ENCODE results near the gene PRR15.

The PRR15 gene

GRCh38 chr7:29592866-29593265 is 29.2 kb downstream of the PRR15 start:
- H3K9me3 Mint-ChIP-seq: no peaks in the 10 kb centered on the region
- peaks cover 3% of the 10 kb centered on the region for H3K27me3 Mint-ChIP-seq (ENCODE audit: low read depth, poor library complexity)
- H3K27ac Mint-ChIP-seq: no peak overlapping the region
- H3K4me3 Mint-ChIP-seq: no peak overlapping the region
- DNase-seq: no peak
- peaks cover 7% of the 10 kb centered on the region for H3K36me3 Mint-ChIP-seq (ENCODE audit: low read depth)
- H3K4me1 Mint-ChIP-seq: no peaks in the 10 kb centered on the region
- TF ChIP-seq, protein P1, sequence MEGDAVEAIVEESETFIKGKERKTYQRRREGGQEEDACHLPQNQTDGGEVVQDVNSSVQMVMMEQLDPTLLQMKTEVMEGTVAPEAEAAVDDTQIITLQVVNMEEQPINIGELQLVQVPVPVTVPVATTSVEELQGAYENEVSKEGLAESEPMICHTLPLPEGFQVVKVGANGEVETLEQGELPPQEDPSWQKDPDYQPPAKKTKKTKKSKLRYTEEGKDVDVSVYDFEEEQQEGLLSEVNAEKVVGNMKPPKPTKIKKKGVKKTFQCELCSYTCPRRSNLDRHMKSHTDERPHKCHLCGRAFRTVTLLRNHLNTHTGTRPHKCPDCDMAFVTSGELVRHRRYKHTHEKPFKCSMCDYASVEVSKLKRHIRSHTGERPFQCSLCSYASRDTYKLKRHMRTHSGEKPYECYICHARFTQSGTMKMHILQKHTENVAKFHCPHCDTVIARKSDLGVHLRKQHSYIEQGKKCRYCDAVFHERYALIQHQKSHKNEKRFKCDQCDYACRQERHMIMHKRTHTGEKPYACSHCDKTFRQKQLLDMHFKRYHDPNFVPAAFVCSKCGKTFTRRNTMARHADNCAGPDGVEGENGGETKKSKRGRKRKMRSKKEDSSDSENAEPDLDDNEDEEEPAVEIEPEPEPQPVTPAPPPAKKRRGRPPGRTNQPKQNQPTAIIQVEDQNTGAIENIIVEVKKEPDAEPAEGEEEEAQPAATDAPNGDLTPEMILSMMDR (IDR thresholded peaks at IDR 0.05): no peak

DNA sequence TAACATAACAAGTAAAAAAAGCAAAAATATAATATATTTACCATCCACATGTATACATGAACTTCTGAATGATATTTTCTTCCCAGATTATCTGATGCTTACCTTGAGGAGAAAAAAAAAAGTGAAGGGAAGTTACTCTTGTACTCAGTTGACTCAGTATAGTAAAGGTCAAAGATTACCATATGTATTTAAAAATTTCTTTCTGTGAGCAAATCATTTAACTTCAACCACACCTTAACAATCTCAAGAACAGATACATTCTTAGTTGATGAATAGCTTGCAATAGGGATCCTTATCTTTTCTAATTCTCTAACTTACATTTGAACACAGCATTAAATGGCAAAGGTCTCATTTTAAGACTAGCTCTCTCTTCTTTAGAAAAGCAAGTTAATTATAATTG is 29.8 kb downstream of the PRR15 start:
- Mint-ChIP-seq H3K36me3 (ENCODE audit: low read depth) (peaks cover 7% of the 10 kb centered on the region), H3K27me3 (ENCODE audit: low read depth, poor library complexity) (peaks cover 3% of the 10 kb centered on the region), H3K27ac (no peak overlapping the region), H3K4me3 (no peak overlapping the region), H3K9me3 (no peaks in the 10 kb centered on the region), H3K4me1 (no peaks in the 10 kb centered on the region)
- TF ChIP-seq, protein P1 (IDR thresholded peaks at IDR 0.05): no peak
- DNase-seq: no peak

DNA sequence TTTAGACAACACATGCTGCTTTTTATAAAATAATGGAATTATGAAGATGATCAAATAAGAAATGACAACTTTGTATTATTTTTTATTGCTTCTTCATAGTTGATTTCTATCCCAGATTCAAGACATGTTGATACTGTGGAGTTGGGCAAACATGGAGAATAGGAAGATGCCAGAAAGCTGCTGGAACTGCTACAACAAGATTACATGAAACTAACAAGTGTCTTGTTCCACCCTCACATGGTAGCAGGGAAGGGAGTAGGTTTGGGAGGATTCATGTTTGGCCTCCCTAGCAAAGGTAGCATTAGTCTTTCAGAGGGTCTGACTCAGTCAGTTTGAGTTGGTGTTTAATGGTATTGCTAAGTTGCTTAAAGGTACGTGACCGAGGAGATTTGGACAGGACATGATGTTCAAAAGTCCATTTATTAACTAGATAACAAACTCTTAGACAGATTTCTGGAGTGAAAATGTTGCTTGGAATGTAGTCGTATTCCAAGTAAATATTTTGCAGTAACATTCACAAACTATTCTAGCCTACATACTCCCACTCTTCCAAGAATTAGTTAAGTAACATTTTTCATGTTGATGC is 33.1 kb downstream of the PRR15 start:
- Mint-ChIP-seq H3K27me3 (ENCODE audit: low read depth, poor library complexity) (no peaks in the 10 kb centered on the region), H3K36me3 (ENCODE audit: low read depth) (no peaks in the 10 kb centered on the region), H3K4me3 (no peak overlapping the region), H3K9me3 (no peaks in the 10 kb centered on the region), H3K27ac (no peak overlapping the region), H3K4me1 (no peaks in the 10 kb centered on the region)
- TF ChIP-seq, protein P1 (IDR thresholded peaks at IDR 0.05): no peak
- no peak for DNase-seq

- Mint-ChIP-seq H3K4me1 (no peaks in the 10 kb centered on the region), H3K27ac (no peak overlapping the region), H3K36me3 (ENCODE audit: low read depth) (no peaks in the 10 kb centered on the region), H3K4me3 (no peak overlapping the region), H3K27me3 (ENCODE audit: low read depth, poor library complexity) (no peaks in the 10 kb centered on the region), H3K9me3 (no peaks in the 10 kb centered on the region)
- no peak for DNase-seq
- TF ChIP-seq, protein P1 (IDR thresholded peaks at IDR 0.05): no peak
These were observed 33.6 kb downstream of the PRR15 start for GRCh38 chr7:29597266-29597665.

DNA sequence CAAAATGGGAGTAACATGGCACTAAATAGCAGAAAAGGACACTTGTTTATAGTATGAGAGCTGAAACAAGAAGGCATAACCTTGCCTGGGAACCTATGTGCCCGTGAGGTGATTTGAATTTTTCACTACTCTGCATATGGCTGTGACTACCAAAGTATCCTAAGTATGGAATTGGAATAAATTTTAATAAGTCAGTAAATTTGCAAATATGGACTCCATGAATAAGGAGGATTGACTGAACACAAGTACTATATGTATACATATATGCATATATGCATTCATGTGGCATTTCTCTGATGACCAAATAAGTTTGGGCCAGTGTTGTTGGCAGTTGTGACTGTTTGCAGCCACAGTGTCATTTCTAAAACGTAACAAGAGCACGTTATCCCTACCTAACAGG is 34.5 kb downstream of the PRR15 start:
- no peaks in the 10 kb centered on the region for H3K27me3 Mint-ChIP-seq (ENCODE audit: low read depth, poor library complexity)
- no peaks in the 10 kb centered on the region for H3K4me1 Mint-ChIP-seq
- TF ChIP-seq, protein P1 (IDR thresholded peaks at IDR 0.05): no peak
- no peak for DNase-seq
- no peaks in the 10 kb centered on the region for H3K36me3 Mint-ChIP-seq (ENCODE audit: low read depth)
- no peak overlapping the region for H3K27ac Mint-ChIP-seq
- no peaks in the 10 kb centered on the region for H3K9me3 Mint-ChIP-seq
- no peak overlapping the region for H3K4me3 Mint-ChIP-seq

DNA sequence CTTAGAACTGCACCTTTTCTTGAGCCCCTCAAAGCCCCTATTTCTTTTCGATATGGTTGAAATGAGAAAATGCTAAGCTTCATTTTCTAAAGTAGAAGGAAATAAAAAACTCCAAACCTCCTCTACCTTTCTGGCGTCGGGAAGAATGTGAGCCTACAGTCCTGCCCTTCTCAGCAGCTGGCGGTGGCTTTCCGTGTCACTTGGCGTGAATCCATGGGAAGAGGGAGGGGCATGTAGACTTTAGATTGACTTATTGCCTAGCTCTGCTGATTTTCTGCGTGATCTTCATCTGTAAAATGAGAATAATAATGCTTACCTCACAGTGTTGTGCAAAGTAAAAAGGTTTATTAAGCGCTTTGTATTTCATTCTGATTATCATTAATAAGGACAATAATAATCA is 35.0 kb downstream of the PRR15 start:
- Mint-ChIP-seq H3K4me3 (no peak overlapping the region), H3K9me3 (no peaks in the 10 kb centered on the region), H3K27ac (no peak overlapping the region), H3K36me3 (ENCODE audit: low read depth) (no peaks in the 10 kb centered on the region), H3K27me3 (ENCODE audit: low read depth, poor library complexity) (no peaks in the 10 kb centered on the region), H3K4me1 (no peaks in the 10 kb centered on the region)
- DNase-seq: no peak
- TF ChIP-seq, protein P1 (IDR thresholded peaks at IDR 0.05): no peak
